GM12891 (cell line): ENCODE data around the gene COPRS.
A peak's percentile ranks its signal among the peaks of the same experiment; 100 is the strongest.
"Not testable (repeated sequence)": the region's sequence is repeated elsewhere in the genome, so short reads cannot be mapped to it uniquely, and the experiment has no call there.

Source experiments
- DNase-seq: peaks from one replicate; pipeline ENCODE4 v3.0.0; 2011; ENCODE audit warnings: low spot score; ENCODE audit not compliant: insufficient read length
- FAIRE-seq: peaks from 2 replicates; lab custom pipeline; 2011; peaks lifted over from hg19 to GRCh38; lab: Jason Lieb, UNC
- PAX5 ChIP-seq: IDR thresholded peaks from 2 replicates; pipeline ENCODE4 v1.6.1; 2011; ENCODE audit warnings: low read length, moderate library complexity, mild to moderate bottlenecking; ENCODE audit not compliant: insufficient read depth, severe bottlenecking
- POLR2A ChIP-seq: IDR thresholded peaks from 2 replicates; pipeline ENCODE4 v1.6.1; 2011; ENCODE audit warnings: low read depth, low read length, control low read depth
- POLR2AphosphoS5 ChIP-seq: IDR thresholded peaks from 2 replicates; pipeline ENCODE4 v1.6.1; 2011; ENCODE audit warnings: low read depth, low read length, control low read depth
- POU2F2 ChIP-seq: IDR thresholded peaks from 2 replicates; pipeline ENCODE4 v1.6.1; 2011; ENCODE audit warnings: low read depth, mild to moderate bottlenecking, control low read depth, low read length, moderate library complexity
- SPI1 ChIP-seq: IDR thresholded peaks from 2 replicates; pipeline ENCODE4 v1.6.1; 2011; ENCODE audit warnings: low read depth, low read length, control low read depth
- TAF1 ChIP-seq: IDR thresholded peaks from 2 replicates; pipeline ENCODE4 v1.6.1; 2011; ENCODE audit warnings: low read depth, low read length, control low read depth

Gene COPRS

DNA sequence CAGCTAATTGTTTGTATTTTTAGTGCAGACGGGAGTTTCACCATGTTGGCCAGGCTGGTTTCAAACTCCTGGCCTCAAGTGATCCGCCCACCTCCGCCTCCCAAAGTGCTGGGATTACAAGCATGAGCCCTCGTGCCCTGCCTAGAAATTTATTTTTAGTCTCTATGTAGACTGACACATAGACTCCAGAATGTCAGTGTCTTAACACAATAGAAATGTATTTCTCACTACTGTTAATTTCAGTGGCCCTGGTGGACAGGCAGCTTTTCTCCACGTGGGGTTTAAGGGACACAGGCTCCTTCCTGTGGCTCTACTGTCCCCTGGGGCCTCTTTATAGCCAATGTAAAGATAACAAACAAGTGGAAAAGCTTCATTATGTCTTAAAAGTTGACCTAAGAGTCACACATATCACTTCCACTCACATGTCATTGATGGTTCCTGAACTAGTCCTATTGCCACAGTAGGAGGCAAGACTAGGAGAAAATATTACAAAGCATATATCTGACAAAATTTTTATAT lies 43.8 kb downstream of the COPRS start:
- TF ChIP-seq POU2F2 (no peak), TAF1 (no peak)
- no peak for DNase-seq
- FAIRE-seq: no peak

DNA sequence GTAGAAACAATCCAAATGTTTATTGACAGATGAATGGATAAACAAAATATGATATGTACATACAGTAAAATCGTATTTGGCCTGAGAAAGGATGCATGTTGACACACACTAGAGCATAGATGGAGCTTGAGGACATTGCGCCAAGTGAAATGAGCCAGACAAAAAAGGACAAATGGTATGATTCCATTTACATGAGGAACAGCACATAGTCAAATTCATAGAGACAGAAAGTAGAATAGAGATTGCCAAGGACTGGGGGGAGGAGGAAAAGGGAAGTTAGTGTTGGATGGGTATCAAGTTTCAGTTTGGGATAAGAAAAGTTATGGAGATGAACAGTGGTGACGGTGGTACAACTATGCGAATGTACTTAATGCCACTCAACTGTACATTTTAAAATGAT lies 47.9 kb downstream of the COPRS start:
- TF ChIP-seq PAX5: no peak
- no peak for TF ChIP-seq TAF1
- no peak for TF ChIP-seq POU2F2
- no peak for TF ChIP-seq SPI1
- TF ChIP-seq POLR2A: no peak
- no peak for TF ChIP-seq POLR2AphosphoS5
- no peak for FAIRE-seq
- no peak for DNase-seq

GRCh38 chr17:31809876-31810275 lies 49.2 kb downstream of the COPRS start:
- DNase-seq, FAIRE-seq: not testable (repeated sequence)

DNA sequence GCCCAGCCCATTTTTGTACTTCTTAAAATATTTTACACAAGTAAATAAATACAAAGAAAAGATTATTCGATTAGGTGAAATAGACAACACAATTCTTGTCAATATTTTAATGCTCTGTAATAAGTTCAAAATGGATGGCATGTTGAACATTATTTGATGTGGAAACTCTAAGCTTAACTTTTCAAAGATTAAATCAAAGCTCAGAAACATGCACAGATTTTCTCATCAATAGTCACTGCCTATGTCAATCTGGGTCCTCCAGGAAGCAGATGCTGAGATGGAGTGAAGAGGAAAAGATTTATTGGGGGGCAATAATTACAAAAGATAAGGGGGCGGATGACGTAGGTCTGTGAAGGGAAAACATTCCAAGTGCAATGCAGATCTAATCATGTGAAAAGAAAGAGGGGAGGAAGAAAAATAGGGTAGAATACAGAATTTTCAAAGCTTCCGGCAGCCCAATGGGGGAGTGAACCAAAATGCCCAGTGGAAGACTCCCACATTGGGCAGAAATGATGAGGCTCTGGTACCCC lies 50.5 kb downstream of the COPRS start:
- FAIRE-seq: no peak
- DNase-seq: no peak
- TF ChIP-seq TAF1: no peak
- no peak for TF ChIP-seq POLR2A
- TF ChIP-seq POU2F2: no peak
- TF ChIP-seq PAX5: no peak
- TF ChIP-seq SPI1: no peak
- no peak for TF ChIP-seq POLR2AphosphoS5

- no peak for DNase-seq
- no peak for FAIRE-seq
- no peak for TF ChIP-seq PAX5
- no peak for TF ChIP-seq SPI1
- no peak for TF ChIP-seq TAF1
- no peak for TF ChIP-seq POLR2A
- TF ChIP-seq POLR2AphosphoS5: no peak
- TF ChIP-seq POU2F2: no peak
Observed at GRCh38 chr17:31807846-31808245, 51.2 kb downstream of the COPRS start.

GRCh38 chr17:31806921-31807320 lies 52.1 kb downstream of the COPRS start:
- TF ChIP-seq POLR2AphosphoS5 (no peak), PAX5 (no peak), SPI1 (no peak), POLR2A (no peak), POU2F2 (no peak)
- FAIRE-seq: no peak
- DNase-seq: no peak

GRCh38 chr17:31803494-31804213 lies 55.4 kb downstream of the COPRS start:
- FAIRE-seq (peak; percentile 51), DNase-seq (no peak)
- TF ChIP-seq POU2F2: no peak
- TF ChIP-seq POLR2A: no peak
- TF ChIP-seq POLR2AphosphoS5: no peak
- no peak for TF ChIP-seq TAF1
- no peak for TF ChIP-seq PAX5
- TF ChIP-seq SPI1: no peak

GRCh38 chr17:31802502-31802901 lies 56.5 kb downstream of the COPRS start:
- FAIRE-seq (no peak), DNase-seq (no peak)
- TF ChIP-seq POLR2AphosphoS5: no peak
- TF ChIP-seq PAX5: no peak
- TF ChIP-seq POLR2A: no peak
- no peak for TF ChIP-seq POU2F2
